Activated T-helper 1 cell treated with anti-CD3 and anti-CD28 coated beads, Interleukin-12 subunit alpha, Interleukin-12 subunit beta, Interleukin-2, Interleukin-4 antibody, amounts not matched to agents 30 ng/mL and 10 ng/mL and 1 ng/mL, durations not matched to agents 14 hours and 24 hours and 36 hours (primary cell): Measurements from ENCODE around the gene NDFIP2. TPM values are rescaled to one million over a fixed set of nuclear protein-coding genes. Genes with fewer than 3 reads are reported as not detected.
A peak's percentile ranks its signal among the peaks of the same experiment; 100 is the strongest.

Source experiments
- DNase-seq: peaks from one replicate; pipeline ENCODE4 v3.0.0; 2021; ENCODE audit warnings: low spot score
- H3K27ac Mint-ChIP-seq: one replicate; pipeline ENCODE4 v1.8.0; 2021; ENCODE audit warnings: mild to moderate bottlenecking, mixed read lengths
- H3K27me3 Mint-ChIP-seq: one replicate; pipeline ENCODE4 v1.8.0; 2022; ENCODE audit warnings: mild to moderate bottlenecking, moderate library complexity, mixed read lengths; ENCODE audit not compliant: insufficient read depth
- H3K36me3 Mint-ChIP-seq: one replicate; pipeline ENCODE4 v1.8.0; 2021; ENCODE audit warnings: low read depth, mixed read lengths
- H3K4me1 Mint-ChIP-seq: one replicate; pipeline ENCODE4 v1.8.0; 2021; ENCODE audit warnings: low read depth, mixed read lengths
- H3K4me3 Mint-ChIP-seq: one replicate; pipeline ENCODE4 v1.8.0; 2021; ENCODE audit warnings: mild to moderate bottlenecking, moderate library complexity, mixed read lengths
- H3K9me3 Mint-ChIP-seq: one replicate; pipeline ENCODE4 v1.8.0; 2021; ENCODE audit warnings: mixed read lengths
- intact Hi-C: fragments of 100-400 bp; cut with micrococcal nuclease; formaldehyde crosslinking; loops from one replicate; pipeline ENCODE4 v1.15.1; 2024
- total RNA-seq: library from RNA; stranded (reverse); gene quantifications from 2 replicates; pipeline ENCODE4 v1.2.3, GENCODE V29; 2022

The NDFIP2 gene
- total RNA-seq, 1 donor from 2014 or later = 250 TPM

- Mint-ChIP-seq H3K4me3 (no peak overlapping the region), H3K4me1 (peaks cover 97% of the 10 kb centered on the region), H3K27ac (peak overlapping the region; percentile 93), H3K9me3 (peaks cover 8% of the 10 kb centered on the region), H3K27me3 (no peaks in the 10 kb centered on the region), H3K36me3 (peaks cover 56% of the 10 kb centered on the region)
- intact Hi-C loops = no loop called here
- DNase-seq = no peak
Measured at GRCh38 chr13:79490326-79490725, 9.4 kb downstream of the NDFIP2 start.

- intact Hi-C loops = no loop called here
- Mint-ChIP-seq H3K27me3 (no peaks in the 10 kb centered on the region), H3K4me1 (peaks cover 97% of the 10 kb centered on the region), H3K9me3 (peaks cover 8% of the 10 kb centered on the region), H3K27ac (peak overlapping the region; percentile 93), H3K4me3 (peak overlapping the region; percentile 63), H3K36me3 (peaks cover 55% of the 10 kb centered on the region)
- DNase-seq = no peak
Measured at GRCh38 chr13:79490824-79491223, 9.9 kb downstream of the NDFIP2 start.

- H3K4me3 Mint-ChIP-seq = peak overlapping the region; percentile 63
- H3K27ac Mint-ChIP-seq = peak overlapping the region; percentile 93
- peaks cover 94% of the 10 kb centered on the region for H3K4me1 Mint-ChIP-seq
- peaks cover 52% of the 10 kb centered on the region for H3K36me3 Mint-ChIP-seq
- intact Hi-C loops = loop anchor here (1.0 to 2.0 kb wide), 4 partner anchors 10 to 49 kb away; partner anchors contain the start of gene NDFIP2
- DNase-seq = no peak
- H3K27me3 Mint-ChIP-seq = no peaks in the 10 kb centered on the region
- H3K9me3 Mint-ChIP-seq = peaks cover 8% of the 10 kb centered on the region
Measured at GRCh38 chr13:79491715-79492114, 10.8 kb downstream of the NDFIP2 start.

- Mint-ChIP-seq H3K36me3 (peaks cover 46% of the 10 kb centered on the region), H3K4me3 (peak overlapping the region; percentile 63), H3K4me1 (peaks cover 93% of the 10 kb centered on the region), H3K27ac (peak overlapping the region; percentile 93), H3K27me3 (no peaks in the 10 kb centered on the region), H3K9me3 (peaks cover 8% of the 10 kb centered on the region)
- peak; percentile 27 for DNase-seq
- intact Hi-C loops = loop anchor here (1.0 to 2.0 kb wide), 4 partner anchors 9 to 48 kb away; partner anchors contain the start of gene NDFIP2
Measured at GRCh38 chr13:79492313-79492798, 11.4 kb downstream of the NDFIP2 start.

- Mint-ChIP-seq H3K27ac (peak overlapping the region; percentile 93), H3K36me3 (peaks cover 46% of the 10 kb centered on the region), H3K9me3 (peaks cover 8% of the 10 kb centered on the region), H3K4me1 (peaks cover 93% of the 10 kb centered on the region), H3K27me3 (no peaks in the 10 kb centered on the region), H3K4me3 (peak overlapping the region; percentile 63)
- no peak for DNase-seq
- intact Hi-C loops = loop anchor here (1.0 to 2.0 kb wide), 4 partner anchors 8 to 48 kb away; partner anchors contain the start of gene NDFIP2
Measured at GRCh38 chr13:79492918-79493594, 12.1 kb downstream of the NDFIP2 start.

- Mint-ChIP-seq H3K36me3 (peaks cover 54% of the 10 kb centered on the region), H3K4me3 (peak overlapping the region; percentile 19), H3K27ac (peak overlapping the region; percentile 41), H3K9me3 (peaks cover 20% of the 10 kb centered on the region), H3K27me3 (no peaks in the 10 kb centered on the region), H3K4me1 (peaks cover 96% of the 10 kb centered on the region)
- DNase-seq = no peak
- intact Hi-C loops = loop anchor here (1.0 kb wide), 1 partner anchor 11 kb away; no protein-coding TSS in a partner anchor
Measured at GRCh38 chr13:79496188-79496587, 15.2 kb downstream of the NDFIP2 start.

GRCh38 chr13:79497064-79497463 is 16.1 kb downstream of the NDFIP2 start:
- H3K4me1 Mint-ChIP-seq = peaks cover 96% of the 10 kb centered on the region
- intact Hi-C loops = no loop called here
- H3K4me3 Mint-ChIP-seq = no peak overlapping the region
- no peak overlapping the region for H3K27ac Mint-ChIP-seq
- peaks cover 23% of the 10 kb centered on the region for H3K9me3 Mint-ChIP-seq
- H3K36me3 Mint-ChIP-seq = peaks cover 57% of the 10 kb centered on the region
- no peak for DNase-seq
- H3K27me3 Mint-ChIP-seq = no peaks in the 10 kb centered on the region

- H3K36me3 Mint-ChIP-seq = peaks cover 63% of the 10 kb centered on the region
- no peaks in the 10 kb centered on the region for H3K27me3 Mint-ChIP-seq
- H3K27ac Mint-ChIP-seq = peak overlapping the region; percentile 75
- H3K9me3 Mint-ChIP-seq = peaks cover 27% of the 10 kb centered on the region
- no peak for DNase-seq
- H3K4me1 Mint-ChIP-seq = peaks cover 96% of the 10 kb centered on the region
- H3K4me3 Mint-ChIP-seq = peak overlapping the region; percentile 15
- intact Hi-C loops = no loop called here
Measured at GRCh38 chr13:79497852-79498251, 16.9 kb downstream of the NDFIP2 start.

- Mint-ChIP-seq H3K4me1 (peaks cover 96% of the 10 kb centered on the region), H3K27me3 (no peaks in the 10 kb centered on the region), H3K4me3 (peak overlapping the region; percentile 38), H3K36me3 (peaks cover 65% of the 10 kb centered on the region), H3K9me3 (peaks cover 37% of the 10 kb centered on the region), H3K27ac (peak overlapping the region; percentile 93)
- no peak for DNase-seq
- intact Hi-C loops = loop anchor here (1.0 kb wide), 2 partner anchors 9 to 20 kb away; partner anchors contain the start of gene NDFIP2
Measured at GRCh38 chr13:79500829-79501228, 19.9 kb downstream of the NDFIP2 start.

- intact Hi-C loops = loop anchor here (1.0 kb wide), 2 partner anchors 9 to 20 kb away; partner anchors contain the start of gene NDFIP2
- no peak for DNase-seq
- Mint-ChIP-seq H3K27me3 (no peaks in the 10 kb centered on the region), H3K9me3 (peaks cover 37% of the 10 kb centered on the region), H3K4me1 (peaks cover 92% of the 10 kb centered on the region), H3K4me3 (peak overlapping the region; percentile 38), H3K27ac (peak overlapping the region; percentile 93), H3K36me3 (peaks cover 63% of the 10 kb centered on the region)
Measured at GRCh38 chr13:79501538-79502232, 20.7 kb downstream of the NDFIP2 start.

- no peaks in the 10 kb centered on the region for H3K27me3 Mint-ChIP-seq
- intact Hi-C loops = no loop called here
- H3K27ac Mint-ChIP-seq = peak overlapping the region; percentile 93
- H3K4me1 Mint-ChIP-seq = peaks cover 87% of the 10 kb centered on the region
- H3K9me3 Mint-ChIP-seq = peaks cover 37% of the 10 kb centered on the region
- DNase-seq = no peak
- H3K4me3 Mint-ChIP-seq = peak overlapping the region; percentile 47
- peaks cover 63% of the 10 kb centered on the region for H3K36me3 Mint-ChIP-seq
Measured at GRCh38 chr13:79502859-79503468, 22.0 kb downstream of the NDFIP2 start.

- Mint-ChIP-seq H3K27ac (peak overlapping the region; percentile 93), H3K4me1 (peaks cover 87% of the 10 kb centered on the region), H3K9me3 (peaks cover 35% of the 10 kb centered on the region), H3K4me3 (peak overlapping the region; percentile 47), H3K36me3 (peaks cover 66% of the 10 kb centered on the region), H3K27me3 (no peaks in the 10 kb centered on the region)
- DNase-seq = no peak
- intact Hi-C loops = no loop called here
Measured at GRCh38 chr13:79503473-79504017, 22.6 kb downstream of the NDFIP2 start.
